Inferior parietal cortex (tissue), 1 donor: Measurements from ENCODE around the gene TEKTIP1.
"Not testable (repeated sequence)": the region's sequence is repeated elsewhere in the genome, so short reads cannot be mapped to it uniquely, and the experiment has no call there.

Experiments used
- DNase-seq: peaks from one replicate; pipeline ENCODE4 v3.0.0-alpha.2; 2016; ENCODE audit errors: extremely low spot score

Gene TEKTIP1

GRCh38 chr19:3523361-3524077 is 15.5 kb upstream of the TEKTIP1 start:
- DNase-seq: no peak

- no peak for DNase-seq
These were observed 14.7 kb upstream of the TEKTIP1 start for GRCh38 chr19:3524078-3524842.

- no peak for DNase-seq
These were observed 14.0 kb upstream of the TEKTIP1 start for GRCh38 chr19:3524904-3525451.

GRCh38 chr19:3526507-3527237 is 12.3 kb upstream of the TEKTIP1 start:
- no peak for DNase-seq

GRCh38 chr19:3527238-3527910 is 11.6 kb upstream of the TEKTIP1 start:
- no peak for DNase-seq

GRCh38 chr19:3528080-3528479 is 10.9 kb upstream of the TEKTIP1 start:
- no peak for DNase-seq

GRCh38 chr19:3528539-3529211 is 10.3 kb upstream of the TEKTIP1 start:
- DNase-seq: no peak

- not testable (repeated sequence) for DNase-seq
These were observed 9.7 kb upstream of the TEKTIP1 start for GRCh38 chr19:3529299-3529698.

GRCh38 chr19:3530389-3530788 is 8.6 kb upstream of the TEKTIP1 start:
- no peak for DNase-seq

GRCh38 chr19:3531716-3532115 is 7.3 kb upstream of the TEKTIP1 start:
- DNase-seq: no peak

- DNase-seq: no peak
These were observed 6.7 kb upstream of the TEKTIP1 start for GRCh38 chr19:3532154-3532786.

- no peak for DNase-seq
These were observed 5.9 kb upstream of the TEKTIP1 start for GRCh38 chr19:3533033-3533432.

GRCh38 chr19:3533563-3534216 is 5.3 kb upstream of the TEKTIP1 start:
- no peak for DNase-seq

GRCh38 chr19:3534375-3535234 is 4.4 kb upstream of the TEKTIP1 start:
- no peak for DNase-seq

- no peak for DNase-seq
These were observed 3.8 kb upstream of the TEKTIP1 start for GRCh38 chr19:3535235-3535535.

GRCh38 chr19:3535563-3535965 is 3.4 kb upstream of the TEKTIP1 start:
- no peak for DNase-seq

GRCh38 chr19:3535981-3536380 is 3.0 kb upstream of the TEKTIP1 start:
- DNase-seq: no peak

- peak; percentile 63 for DNase-seq
These were observed 2.4 kb upstream of the TEKTIP1 start for GRCh38 chr19:3536429-3537100.

- no peak for DNase-seq
These were observed 1.9 kb upstream of the TEKTIP1 start for GRCh38 chr19:3537101-3537437.
